Measurements from ENCODE around the gene ACTN1. TPM values are rescaled to one million over a fixed set of nuclear protein-coding genes. Genes with fewer than 3 reads are reported as not detected.
A peak's percentile ranks its signal among the peaks of the same experiment; 100 is the strongest.

The ACTN1 gene
- total RNA-seq, 1 donor from 2014 or later, result 479 TPM

DNA sequence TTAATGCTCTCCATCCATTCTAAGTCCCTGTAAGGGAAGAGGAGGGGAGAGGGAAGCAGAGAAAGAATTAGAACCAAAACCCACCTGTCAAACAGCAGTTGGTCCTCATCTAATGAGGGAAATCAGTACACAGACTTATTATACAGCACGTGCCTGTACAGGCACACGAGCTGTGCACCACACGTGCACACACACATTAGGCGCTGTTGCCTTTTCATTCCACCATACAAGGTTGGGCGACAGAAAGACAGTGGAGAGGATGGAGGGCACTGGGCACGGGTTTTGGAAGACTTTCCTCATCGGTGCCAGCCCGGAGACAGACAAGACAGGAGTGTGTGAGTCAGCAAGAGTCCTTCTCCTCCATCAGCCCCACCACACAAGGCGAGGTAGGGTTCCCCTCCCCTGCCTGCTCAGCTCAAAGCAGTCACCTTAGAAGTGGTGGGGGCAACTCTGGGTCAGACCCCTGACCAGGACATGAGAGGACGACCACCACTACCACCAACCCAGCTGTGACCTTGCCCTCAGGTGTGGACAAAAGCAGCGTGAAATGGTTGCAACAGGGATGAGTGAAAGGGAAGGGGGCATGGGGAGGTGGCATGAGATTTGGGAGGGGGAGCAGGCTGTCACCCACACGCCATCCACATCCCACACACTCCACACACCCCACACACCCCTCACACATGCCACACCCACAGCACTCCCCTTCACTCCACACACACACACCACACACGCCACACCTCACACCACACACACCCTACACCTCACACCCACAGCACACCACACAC, 80.7 kb downstream of the ACTN1 start:
- H3K4me3 ChIP-seq (ENCODE audit: low read depth, low read length), result no peak overlapping the region
- TF ChIP-seq, protein P1, sequence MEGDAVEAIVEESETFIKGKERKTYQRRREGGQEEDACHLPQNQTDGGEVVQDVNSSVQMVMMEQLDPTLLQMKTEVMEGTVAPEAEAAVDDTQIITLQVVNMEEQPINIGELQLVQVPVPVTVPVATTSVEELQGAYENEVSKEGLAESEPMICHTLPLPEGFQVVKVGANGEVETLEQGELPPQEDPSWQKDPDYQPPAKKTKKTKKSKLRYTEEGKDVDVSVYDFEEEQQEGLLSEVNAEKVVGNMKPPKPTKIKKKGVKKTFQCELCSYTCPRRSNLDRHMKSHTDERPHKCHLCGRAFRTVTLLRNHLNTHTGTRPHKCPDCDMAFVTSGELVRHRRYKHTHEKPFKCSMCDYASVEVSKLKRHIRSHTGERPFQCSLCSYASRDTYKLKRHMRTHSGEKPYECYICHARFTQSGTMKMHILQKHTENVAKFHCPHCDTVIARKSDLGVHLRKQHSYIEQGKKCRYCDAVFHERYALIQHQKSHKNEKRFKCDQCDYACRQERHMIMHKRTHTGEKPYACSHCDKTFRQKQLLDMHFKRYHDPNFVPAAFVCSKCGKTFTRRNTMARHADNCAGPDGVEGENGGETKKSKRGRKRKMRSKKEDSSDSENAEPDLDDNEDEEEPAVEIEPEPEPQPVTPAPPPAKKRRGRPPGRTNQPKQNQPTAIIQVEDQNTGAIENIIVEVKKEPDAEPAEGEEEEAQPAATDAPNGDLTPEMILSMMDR (conservative IDR thresholded peaks at IDR 0.05; ENCODE audit: low read depth, low read length), result no peak
- no peak for DNase-seq (ENCODE audit: low read depth)

DNA sequence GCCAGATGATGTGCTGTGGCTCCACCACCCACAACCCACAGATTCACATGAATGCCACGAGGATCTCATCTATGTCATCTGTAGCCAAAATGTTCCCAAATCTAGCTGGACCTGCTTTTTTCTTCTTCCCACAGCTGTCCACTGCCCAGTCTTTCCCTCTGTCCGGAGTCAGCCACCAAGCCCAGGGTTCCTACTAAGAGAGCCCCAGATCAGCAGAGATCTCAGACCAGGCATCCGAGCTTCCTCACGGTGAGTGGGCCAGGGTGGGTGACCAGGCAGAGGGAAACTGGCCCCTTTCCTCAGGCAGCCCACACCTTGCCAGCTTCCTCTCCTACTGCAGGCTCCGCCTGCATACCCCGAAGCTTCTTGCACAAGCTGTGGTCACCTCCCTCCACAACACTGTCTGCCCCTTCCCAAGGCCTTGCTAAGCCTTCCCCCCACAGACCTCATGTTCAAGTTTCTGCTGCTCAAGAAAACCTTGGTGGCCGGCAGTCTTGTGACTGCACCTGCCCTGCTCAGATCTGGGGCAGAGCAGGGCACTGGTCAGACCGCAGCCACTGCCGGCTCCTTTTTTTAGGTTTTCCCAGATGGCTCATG, 81.4 kb downstream of the ACTN1 start:
- TF ChIP-seq, protein P1 (conservative IDR thresholded peaks at IDR 0.05; ENCODE audit: low read depth, low read length), result no peak
- DNase-seq (ENCODE audit: low read depth), result no peak
- H3K4me3 ChIP-seq (ENCODE audit: low read depth, low read length), result no peak overlapping the region

DNA sequence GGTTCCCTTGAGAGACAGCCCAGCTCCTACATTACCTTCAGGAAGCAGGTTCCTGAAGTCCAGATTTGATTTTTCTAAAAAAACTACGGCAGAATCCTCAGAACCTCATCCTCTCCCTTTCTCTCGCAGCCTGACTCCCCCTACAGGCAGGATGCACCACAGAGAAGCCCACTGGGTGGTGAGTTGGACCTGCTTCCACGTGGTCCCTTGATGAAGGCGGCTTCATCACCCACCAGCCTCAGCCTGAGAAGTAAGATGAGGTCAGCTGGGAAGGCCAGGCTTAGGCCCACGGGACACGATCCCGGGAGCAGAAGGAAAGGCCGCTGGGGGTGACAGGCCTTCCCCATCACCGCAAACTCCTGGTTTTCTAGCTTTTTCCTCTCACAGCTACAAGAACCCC, 83.0 kb downstream of the ACTN1 start:
- TF ChIP-seq, protein P1 (conservative IDR thresholded peaks at IDR 0.05; ENCODE audit: low read depth, low read length), result peak; percentile 38
- DNase-seq (ENCODE audit: low read depth), result no peak
- no peak overlapping the region for H3K4me3 ChIP-seq (ENCODE audit: low read depth, low read length)

DNA sequence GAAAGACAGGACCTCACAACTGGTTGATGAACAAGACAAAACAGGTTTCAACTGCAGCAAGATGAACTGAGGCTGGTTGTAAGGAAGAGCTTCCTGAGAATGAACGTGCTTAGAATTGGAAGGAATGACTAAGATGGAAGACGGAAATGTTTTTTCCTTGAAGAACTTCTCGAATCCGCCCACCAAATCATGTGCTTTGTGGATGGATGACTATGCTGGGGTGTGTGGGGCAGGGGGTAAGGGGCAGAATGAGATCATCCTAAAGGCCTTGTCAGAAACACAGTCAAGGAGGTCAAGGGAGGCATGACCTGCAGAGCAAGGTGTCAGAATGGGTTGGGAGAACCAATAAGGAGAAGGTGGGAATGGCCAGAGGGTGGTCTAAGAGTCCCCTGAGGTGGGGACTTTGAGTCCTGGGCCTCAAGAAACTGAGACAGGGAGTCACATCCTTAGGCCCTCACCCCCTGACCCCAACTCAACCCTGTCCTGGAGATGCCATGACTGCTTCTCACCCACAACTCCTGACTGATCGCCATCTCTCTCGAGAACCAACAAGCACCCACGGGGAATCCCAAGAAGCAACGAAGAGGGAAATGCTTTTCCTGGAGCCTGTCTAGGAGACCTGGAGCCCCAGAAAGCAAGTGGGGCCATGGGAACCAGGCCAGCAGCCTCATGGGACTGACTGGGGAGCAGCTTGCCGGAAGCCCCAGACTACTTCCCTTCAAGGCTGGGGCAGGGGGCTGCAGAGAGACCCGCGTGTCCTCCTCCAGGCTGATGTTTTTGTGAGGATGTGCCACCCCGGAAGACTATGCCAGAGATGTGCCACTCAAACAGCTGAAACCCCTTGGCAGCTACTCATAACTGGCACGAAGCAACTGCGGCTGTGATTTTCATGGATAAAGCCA, 84.0 kb downstream of the ACTN1 start:
- no peak overlapping the region for H3K4me3 ChIP-seq (ENCODE audit: low read depth, low read length)
- TF ChIP-seq, protein P1 (conservative IDR thresholded peaks at IDR 0.05; ENCODE audit: low read depth, low read length), result no peak
- DNase-seq (ENCODE audit: low read depth), result no peak

DNA sequence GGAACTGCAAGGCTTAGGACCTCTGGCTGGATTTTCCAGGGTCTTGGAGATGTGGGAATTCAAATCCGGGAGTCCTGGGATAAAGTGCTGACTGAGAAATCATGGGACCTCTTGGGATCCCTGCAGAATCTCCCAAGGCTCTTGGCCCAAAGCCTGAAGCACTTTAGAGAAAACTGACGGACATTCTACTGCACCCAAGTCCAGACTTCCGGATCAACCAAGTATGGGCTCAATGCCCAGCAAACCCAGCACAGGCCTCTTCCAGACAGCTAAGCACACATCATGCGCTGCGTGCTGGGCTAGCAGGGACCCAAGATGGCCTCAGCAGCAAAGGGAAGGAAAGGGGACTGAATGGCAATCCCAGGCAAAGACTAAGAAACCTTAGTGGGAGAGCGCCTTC, 85.0 kb downstream of the ACTN1 start:
- TF ChIP-seq, protein P1 (conservative IDR thresholded peaks at IDR 0.05; ENCODE audit: low read depth, low read length), result no peak
- DNase-seq (ENCODE audit: low read depth), result no peak
- H3K4me3 ChIP-seq (ENCODE audit: low read depth, low read length), result no peak overlapping the region

DNA sequence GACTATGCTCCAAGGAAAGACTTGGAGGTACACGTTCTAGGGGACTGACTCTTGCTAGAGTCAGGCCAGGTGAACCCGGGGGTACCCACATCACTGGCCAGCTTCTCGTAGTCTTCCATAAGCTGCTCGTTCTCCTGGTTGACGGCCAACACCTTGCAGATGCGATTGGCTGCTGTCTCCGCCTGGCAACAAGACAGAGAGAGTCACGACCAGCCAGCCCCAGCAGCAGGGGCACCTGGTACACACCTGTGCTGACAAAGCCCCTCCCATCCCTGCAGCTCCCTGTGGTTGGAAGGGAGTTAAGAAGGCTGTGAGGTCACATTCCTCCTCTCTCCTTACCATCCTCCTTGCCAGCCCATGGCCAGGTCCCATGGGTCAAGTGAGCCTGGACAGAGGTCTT, 85.5 kb downstream of the ACTN1 start:
- no peak overlapping the region for H3K4me3 ChIP-seq (ENCODE audit: low read depth, low read length)
- DNase-seq (ENCODE audit: low read depth), result no peak
- TF ChIP-seq, protein P1 (conservative IDR thresholded peaks at IDR 0.05; ENCODE audit: low read depth, low read length), result no peak

All from epithelial cell of proximal tubule (primary cell).